Caco-2 (cell line): ENCODE results near the gene ANO8. TPM values are rescaled to one million over a fixed set of nuclear protein-coding genes. Genes with fewer than 3 reads are reported as not detected.

ENCODE experiments used
- BruUV-seq: library from RNA; stranded (reverse); fragments of 400-500 nt; replicated peaks from 2 replicates; lab custom pipeline; 2021; lab: Mats Ljungman, UMichigan
- CTCF ChIA-PET: fragments of 300-600 bp; sonication (Branson Sonifier 250); formaldehyde crosslinking; loops from one replicate; lab custom pipeline; 2022; ENCODE audit warnings: antibody characterized with exemption; lab: Charles Lee
- POLR2A ChIA-PET: fragments of 300-600 bp; sonication (Branson Sonifier 250); formaldehyde crosslinking; loops from one replicate; lab custom pipeline; 2022; ENCODE audit warnings: antibody characterized with exemption; lab: Charles Lee
- DNase-seq, 2 experiments: peaks; one replicate each; pipeline versions ENCODE4 v3.0.0 to v3.0.0-alpha.2; 2020 to 2022
- H3K27me3 ChIP-seq: replicated peaks from 2 replicates; pipeline ENCODE4 v1.6.0; 2011; ENCODE audit warnings: low read length; ENCODE audit not compliant: control insufficient read depth, insufficient read depth
- H3K36me3 ChIP-seq: 2 replicates; pipeline ENCODE4 v1.5.1; 2011; ENCODE audit warnings: low read length; ENCODE audit not compliant: control insufficient read depth, insufficient read depth
- H3K4me1 ChIP-seq: fragments of 250-450 bp; sonication (Bioruptor Pico); 2 replicates; pipeline ENCODE4 v1.5.1; 2020; ENCODE audit warnings: mild to moderate bottlenecking
- H3K4me3 ChIP-seq: 2 replicates; pipeline ENCODE4 v1.5.1; 2011; ENCODE audit warnings: low read depth, mild to moderate bottlenecking, control low read depth, low read length
- H3K9me3 ChIP-seq: fragments of 250-450 bp; sonication (Bioruptor Pico); 2 replicates; pipeline ENCODE4 v1.5.1; 2020; ENCODE audit warnings: mild to moderate bottlenecking, moderate library complexity
- H3K27ac Mint-ChIP-seq: one replicate; pipeline ENCODE4 v1.8.0; 2022; ENCODE audit warnings: mixed read lengths; ENCODE audit not compliant: unreplicated experiment
- H3K27me3 Mint-ChIP-seq: one replicate; pipeline ENCODE4 v1.8.0; 2022; ENCODE audit warnings: mixed read lengths; ENCODE audit not compliant: insufficient read depth, unreplicated experiment
- H3K36me3 Mint-ChIP-seq: one replicate; pipeline ENCODE4 v1.8.0; 2022; ENCODE audit warnings: mild to moderate bottlenecking, mixed read lengths; ENCODE audit not compliant: insufficient read depth, unreplicated experiment
- H3K4me1 Mint-ChIP-seq: one replicate; pipeline ENCODE4 v1.8.0; 2022; ENCODE audit warnings: low read depth, mixed read lengths; ENCODE audit not compliant: unreplicated experiment
- H3K4me3 Mint-ChIP-seq: one replicate; pipeline ENCODE4 v1.8.0; 2022; ENCODE audit warnings: mild to moderate bottlenecking, moderate library complexity, mixed read lengths; ENCODE audit not compliant: unreplicated experiment
- H3K9me3 Mint-ChIP-seq: one replicate; pipeline ENCODE4 v1.8.0; 2022; ENCODE audit warnings: mixed read lengths; ENCODE audit not compliant: unreplicated experiment
- intact Hi-C: fragments of 100-400 bp; cut with micrococcal nuclease; formaldehyde crosslinking; loops from one replicate; pipeline ENCODE4 v1.10.0; 2022; ENCODE audit not compliant: unreplicated experiment
- total RNA-seq: library from RNA; stranded (reverse); gene quantifications from 2 replicates; pipeline ENCODE4 v1.2.3, GENCODE V29; 2022
- TF ChIP-seq, protein P1 (sequence below), 2 experiments: fragments of 200-600 bp in 1 of 2; IDR thresholded peaks; 1 replicate in 1 of 2; 2 replicates in 1 of 2; pipeline versions ENCODE4 v1.5.1 to v1.8.0; 2011 to 2022; ENCODE audit warnings: antibody characterized with exemption in 1 of 2, control low read depth in 1 of 2, inconsistent platforms in 1 of 2, low read depth in 1 of 2, low read length in 1 of 2, mild to moderate bottlenecking in 1 of 2, moderate library complexity in 1 of 2; ENCODE audit not compliant: insufficient read depth in 1 of 2, severe bottlenecking in 1 of 2, unreplicated experiment in 1 of 2

The ANO8 gene
- total RNA-seq, 1 experiment from 2014 or later: 11.5 TPM

DNA sequence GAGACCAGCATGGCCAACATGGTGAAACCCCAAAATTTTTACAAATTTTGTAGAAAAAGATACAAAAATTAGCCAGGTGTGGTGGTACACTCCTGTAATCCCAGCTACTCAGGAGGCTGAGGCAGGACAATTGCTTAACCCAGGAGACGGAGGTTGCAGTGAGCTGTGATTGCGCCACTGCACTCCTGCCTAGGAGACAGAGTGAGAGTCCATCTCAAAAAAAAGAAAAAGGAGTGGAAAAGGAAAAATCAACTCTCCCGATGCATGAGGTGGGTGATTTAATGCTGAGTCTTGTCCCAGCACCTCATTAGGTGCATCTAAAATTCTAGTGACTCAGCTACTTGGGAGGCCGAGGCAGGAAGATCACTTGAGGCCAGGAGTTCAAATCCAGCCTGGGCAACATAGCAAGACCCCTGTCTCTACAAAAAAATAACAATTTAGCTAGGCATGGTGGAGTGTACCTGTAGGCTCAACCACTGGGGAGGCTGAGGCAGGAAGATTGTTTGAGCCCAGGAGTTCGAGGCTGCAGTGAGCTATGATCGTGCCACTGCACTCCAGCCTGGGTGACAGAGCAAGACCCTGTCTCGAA, 22.5 kb upstream of the ANO8 start:
- TF ChIP-seq, protein P1, sequence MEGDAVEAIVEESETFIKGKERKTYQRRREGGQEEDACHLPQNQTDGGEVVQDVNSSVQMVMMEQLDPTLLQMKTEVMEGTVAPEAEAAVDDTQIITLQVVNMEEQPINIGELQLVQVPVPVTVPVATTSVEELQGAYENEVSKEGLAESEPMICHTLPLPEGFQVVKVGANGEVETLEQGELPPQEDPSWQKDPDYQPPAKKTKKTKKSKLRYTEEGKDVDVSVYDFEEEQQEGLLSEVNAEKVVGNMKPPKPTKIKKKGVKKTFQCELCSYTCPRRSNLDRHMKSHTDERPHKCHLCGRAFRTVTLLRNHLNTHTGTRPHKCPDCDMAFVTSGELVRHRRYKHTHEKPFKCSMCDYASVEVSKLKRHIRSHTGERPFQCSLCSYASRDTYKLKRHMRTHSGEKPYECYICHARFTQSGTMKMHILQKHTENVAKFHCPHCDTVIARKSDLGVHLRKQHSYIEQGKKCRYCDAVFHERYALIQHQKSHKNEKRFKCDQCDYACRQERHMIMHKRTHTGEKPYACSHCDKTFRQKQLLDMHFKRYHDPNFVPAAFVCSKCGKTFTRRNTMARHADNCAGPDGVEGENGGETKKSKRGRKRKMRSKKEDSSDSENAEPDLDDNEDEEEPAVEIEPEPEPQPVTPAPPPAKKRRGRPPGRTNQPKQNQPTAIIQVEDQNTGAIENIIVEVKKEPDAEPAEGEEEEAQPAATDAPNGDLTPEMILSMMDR (IDR thresholded peaks at IDR 0.05; ENCODE audit: insufficient read depth in 1 of 2, low read depth in 1 of 2, low read length in 1 of 2, severe bottlenecking in 1 of 2, unreplicated experiment in 1 of 2): no peak
- H3K36me3 Mint-ChIP-seq: peaks cover 5% of the 10 kb centered on the region
- H3K4me1 Mint-ChIP-seq: no peaks in the 10 kb centered on the region
- H3K9me3 Mint-ChIP-seq: no peaks in the 10 kb centered on the region
- BruUV-seq: no TSS peak
- no peak for DNase-seq
- no peaks in the 10 kb centered on the region for H3K4me1 ChIP-seq
- H3K4me3 ChIP-seq: no peak overlapping the region
- H3K27me3 ChIP-seq: no peaks in the 10 kb centered on the region
- H3K36me3 ChIP-seq: no peaks in the 10 kb centered on the region
- H3K27me3 Mint-ChIP-seq: peaks cover under 1% of the 10 kb centered on the region
- no peak overlapping the region for H3K4me3 Mint-ChIP-seq
- ChIA-PET CTCF (no interaction called here), POLR2A (no interaction called here)
- intact Hi-C loops: no loop called here
- no peaks in the 10 kb centered on the region for H3K9me3 ChIP-seq
- H3K27ac Mint-ChIP-seq: no peak overlapping the region

DNA sequence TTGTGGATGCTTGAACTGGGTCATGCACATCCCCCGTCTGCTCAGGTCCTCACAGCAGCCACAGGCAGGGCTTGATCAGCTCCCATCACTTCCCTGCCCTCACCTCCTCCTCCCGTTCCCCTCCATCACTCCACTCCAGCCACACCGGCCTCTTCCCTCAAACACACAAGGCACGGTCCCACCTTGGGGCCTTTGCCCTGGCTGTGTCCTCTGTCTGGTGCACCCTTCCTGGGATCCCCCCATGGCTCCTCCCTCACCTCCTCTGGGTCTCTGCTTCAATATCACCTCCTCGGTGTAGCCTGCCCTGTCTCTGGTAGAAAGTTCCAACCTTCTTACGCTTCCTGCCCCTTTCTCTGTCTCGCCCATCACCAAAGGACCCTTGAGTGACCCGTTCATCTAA, 18.7 kb upstream of the ANO8 start:
- Mint-ChIP-seq H3K4me3 (no peak overlapping the region), H3K27ac (no peak overlapping the region), H3K27me3 (peaks cover 2% of the 10 kb centered on the region), H3K4me1 (no peaks in the 10 kb centered on the region), H3K36me3 (no peaks in the 10 kb centered on the region), H3K9me3 (no peaks in the 10 kb centered on the region)
- H3K4me1 ChIP-seq: no peaks in the 10 kb centered on the region
- ChIA-PET POLR2A (no interaction called here), CTCF (no interaction called here)
- no peaks in the 10 kb centered on the region for H3K9me3 ChIP-seq
- no peaks in the 10 kb centered on the region for H3K27me3 ChIP-seq
- H3K36me3 ChIP-seq: no peaks in the 10 kb centered on the region
- TF ChIP-seq, protein P1 (IDR thresholded peaks at IDR 0.05; ENCODE audit: insufficient read depth in 1 of 2, low read depth in 1 of 2, low read length in 1 of 2, severe bottlenecking in 1 of 2, unreplicated experiment in 1 of 2): no peak
- intact Hi-C loops: no loop called here
- BruUV-seq: no TSS peak
- DNase-seq: no peak
- no peak overlapping the region for H3K4me3 ChIP-seq

DNA sequence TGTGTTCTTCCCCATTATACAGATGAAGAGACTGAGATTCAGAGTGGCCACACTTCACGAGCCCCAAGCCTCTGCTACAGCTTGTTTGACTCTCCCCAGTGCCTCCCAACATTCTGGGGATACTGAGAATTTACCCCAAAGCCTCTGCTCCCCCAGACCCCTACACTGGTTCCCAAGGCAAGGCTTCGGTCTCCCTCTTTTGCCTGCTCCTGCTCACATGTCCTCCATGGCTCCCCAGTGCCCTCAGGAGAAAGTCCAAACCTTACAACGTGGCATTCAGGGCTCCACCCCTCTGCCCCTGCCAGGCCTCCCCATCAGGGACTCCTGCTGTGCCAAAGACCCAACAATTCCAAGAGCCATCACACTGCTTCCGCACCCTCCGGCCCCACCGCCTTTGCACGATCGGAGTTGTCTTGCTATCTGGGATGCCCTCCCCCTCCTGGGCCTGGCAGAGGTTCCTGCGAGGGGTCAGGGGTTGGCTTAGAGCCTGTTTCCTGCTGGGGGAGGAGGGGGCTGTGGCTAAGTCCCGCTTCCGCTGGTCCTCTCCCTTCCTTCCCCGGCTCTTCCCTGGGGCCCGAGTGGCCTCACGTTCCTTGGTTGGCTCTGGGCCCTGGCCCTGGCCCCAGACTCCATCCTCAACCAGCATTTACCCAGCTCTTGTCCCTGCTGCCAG, 18.1 kb upstream of the ANO8 start:
- BruUV-seq: no TSS peak
- H3K9me3 Mint-ChIP-seq: no peaks in the 10 kb centered on the region
- Histone ChIP-seq H3K36me3 (no peaks in the 10 kb centered on the region), H3K9me3 (no peaks in the 10 kb centered on the region), H3K4me3 (no peak overlapping the region), H3K27me3 (no peaks in the 10 kb centered on the region), H3K4me1 (no peaks in the 10 kb centered on the region)
- peaks cover 4% of the 10 kb centered on the region for H3K27me3 Mint-ChIP-seq
- CTCF ChIA-PET: no interaction called here
- POLR2A ChIA-PET: no interaction called here
- DNase-seq: no peak
- no peaks in the 10 kb centered on the region for H3K36me3 Mint-ChIP-seq
- intact Hi-C loops: no loop called here
- H3K27ac Mint-ChIP-seq: no peak overlapping the region
- H3K4me1 Mint-ChIP-seq: no peaks in the 10 kb centered on the region
- H3K4me3 Mint-ChIP-seq: no peak overlapping the region
- TF ChIP-seq, protein P1 (IDR thresholded peaks at IDR 0.05; ENCODE audit: insufficient read depth in 1 of 2, low read depth in 1 of 2, low read length in 1 of 2, severe bottlenecking in 1 of 2, unreplicated experiment in 1 of 2): no peak
